GM18868 (cell line): ENCODE measurements around the gene CBFA2T3.

ENCODE experiments used
- ATAC-seq: cut with Tn5 transposase; IDR thresholded peaks from one replicate; pipeline ENCODE4 v1.9.1; 2021; ENCODE audit warnings: mild to moderate bottlenecking, moderate library complexity; ENCODE audit not compliant: unreplicated experiment

CBFA2T3 gene

DNA sequence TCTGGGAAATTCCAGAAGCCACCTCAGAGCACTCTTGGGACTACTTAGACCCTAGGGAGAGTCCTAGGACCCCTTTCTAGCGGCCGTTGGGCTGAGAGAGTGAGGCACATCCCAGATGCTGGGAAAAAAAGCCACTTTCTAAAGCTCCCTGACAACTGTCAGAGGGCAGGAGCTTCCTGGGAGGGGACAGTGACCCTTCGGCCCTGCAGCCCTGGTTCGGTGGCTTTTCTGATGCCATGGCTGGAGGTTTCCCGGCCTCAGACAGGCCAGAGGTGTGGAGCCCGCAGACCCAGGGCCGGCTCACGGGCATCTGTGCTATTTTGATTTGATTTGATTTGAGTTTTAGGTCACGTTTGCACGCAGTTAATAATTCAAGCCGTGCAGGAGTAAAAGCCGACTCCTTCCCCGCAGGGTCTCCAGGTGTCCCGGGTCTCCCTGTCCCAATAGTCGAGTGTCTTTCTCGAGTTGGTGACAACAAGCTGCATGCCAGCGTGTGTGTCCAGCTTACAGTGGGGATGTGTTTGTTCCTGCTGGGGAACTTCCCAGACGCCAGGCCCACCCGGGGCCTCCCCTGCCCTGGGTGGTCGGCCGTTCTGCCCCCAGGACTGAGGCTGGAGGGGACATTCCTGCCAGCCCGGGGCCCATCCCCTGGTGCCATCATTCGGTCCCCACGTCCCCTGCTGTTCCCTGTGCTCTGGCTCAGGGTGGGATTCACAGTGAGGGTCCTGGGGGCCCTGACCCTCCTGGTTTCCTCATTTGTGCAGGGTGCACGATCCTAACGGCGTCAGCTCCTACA is 1.0 kb upstream of the CBFA2T3 start:
- no peak for ATAC-seq

DNA sequence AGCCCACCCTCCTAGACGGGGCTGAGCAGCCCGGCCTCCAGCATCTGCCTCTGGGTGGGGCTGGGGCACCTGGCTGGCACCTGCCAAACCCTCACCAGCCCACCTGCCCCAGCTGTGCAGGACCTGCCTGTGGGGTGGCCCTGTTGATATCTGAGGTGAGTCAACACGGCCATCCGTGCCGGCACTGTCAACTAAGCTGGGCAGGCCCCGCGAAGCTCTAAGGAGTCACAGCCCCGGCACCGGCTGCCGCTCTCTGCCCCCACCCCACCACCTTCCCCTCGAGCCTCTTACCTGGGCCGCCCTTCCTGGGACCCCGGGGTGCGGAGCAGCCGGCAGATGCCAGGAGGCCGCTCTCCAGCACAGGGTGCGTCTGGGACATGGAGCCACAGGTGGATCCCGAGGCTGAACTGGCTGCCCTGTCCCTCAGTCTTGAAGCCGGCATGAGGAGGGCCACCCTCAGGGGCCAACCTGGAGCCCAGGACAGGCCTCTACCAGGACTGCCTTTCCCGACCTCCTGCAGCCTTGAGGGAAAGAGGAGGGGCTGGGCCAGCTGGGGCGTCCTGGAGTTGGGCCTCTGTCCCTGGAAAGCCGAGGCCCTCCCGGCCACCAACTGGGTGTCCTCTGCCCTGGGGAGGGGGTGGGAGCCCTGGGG is 515 bp downstream of the CBFA2T3 start:
- no peak for ATAC-seq

DNA sequence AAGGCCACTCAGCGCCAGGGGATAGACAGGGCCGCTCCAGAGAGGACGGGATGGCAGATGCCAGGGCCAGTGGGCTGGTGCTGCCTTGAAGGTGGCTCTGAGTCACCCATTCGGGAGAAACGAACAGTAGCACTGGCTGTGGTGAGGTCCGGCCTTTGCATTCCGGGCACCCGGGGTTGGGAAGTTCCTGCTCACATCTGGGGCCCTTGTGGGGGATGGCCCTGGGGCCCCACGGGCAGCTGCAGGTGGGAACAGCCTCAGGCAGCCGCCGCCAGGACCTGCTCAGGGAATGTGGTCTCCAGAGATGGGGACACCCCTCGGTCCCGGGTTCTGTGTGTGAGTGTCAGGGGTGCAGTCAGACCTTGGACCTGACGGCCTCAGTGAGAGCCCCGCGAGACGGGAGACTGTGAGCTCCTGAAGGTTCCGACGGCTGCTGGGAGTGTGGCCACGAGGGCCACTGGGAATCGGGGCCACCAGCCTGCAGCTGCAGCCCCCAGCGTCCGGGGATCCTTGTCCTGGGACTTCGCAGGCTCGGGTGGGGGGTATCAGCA is 1.4 kb downstream of the CBFA2T3 start:
- ATAC-seq, result no peak

DNA sequence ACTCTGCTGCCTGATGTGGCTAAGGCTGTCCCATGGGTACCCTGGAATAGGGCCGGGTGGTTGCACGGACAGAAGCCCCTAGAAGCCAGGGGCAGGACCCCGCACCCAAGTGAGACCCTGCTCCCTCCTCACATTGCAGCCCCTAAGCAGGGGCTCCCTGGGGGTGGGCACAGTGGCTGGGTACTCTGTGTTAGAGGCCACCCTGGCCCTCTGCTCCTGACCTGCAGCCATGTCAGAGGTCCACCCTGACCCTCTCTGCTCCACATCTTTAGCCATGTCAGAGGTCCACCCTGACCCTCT is 2.1 kb downstream of the CBFA2T3 start:
- no peak for ATAC-seq

DNA sequence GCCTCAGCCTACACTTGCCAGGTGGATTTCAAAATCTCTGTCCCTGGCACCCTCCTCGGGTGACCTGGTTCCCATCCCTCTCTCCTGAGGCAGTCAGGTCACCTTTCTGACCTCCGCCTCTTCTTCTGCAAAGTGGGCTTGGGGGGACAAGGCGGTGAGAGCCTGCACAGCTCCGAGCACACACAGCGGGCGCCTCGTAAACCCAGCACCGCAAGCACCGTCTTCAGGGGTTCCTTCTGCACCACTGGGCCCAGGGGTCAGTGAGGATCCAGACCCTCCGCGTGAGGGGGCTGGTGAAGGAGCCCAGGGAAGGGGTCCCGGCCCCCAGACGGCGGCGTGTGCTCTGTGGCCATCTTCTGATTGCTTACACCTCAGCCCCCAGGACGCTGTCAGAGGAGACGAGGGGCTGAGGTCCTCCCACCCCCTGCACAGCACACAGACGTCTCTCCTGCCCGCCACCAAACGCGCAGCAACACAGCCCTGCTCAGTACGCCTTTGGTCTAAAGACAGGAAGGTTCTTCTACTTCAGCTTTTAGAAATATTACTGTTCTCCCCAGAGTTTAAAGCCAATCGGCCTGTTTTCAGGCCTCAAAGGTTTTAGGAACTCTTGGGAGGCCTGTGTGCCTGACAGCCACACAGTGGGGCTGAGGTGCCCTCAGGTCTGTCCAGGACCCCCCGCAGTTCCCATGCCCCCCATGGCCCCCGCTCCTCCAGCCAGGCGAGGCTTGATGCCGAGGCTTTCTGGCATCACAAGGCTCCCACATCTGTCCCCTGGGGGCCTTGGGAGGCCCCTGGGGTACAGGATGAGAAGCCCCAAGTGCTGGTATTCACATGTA is 2.7 kb downstream of the CBFA2T3 start:
- ATAC-seq, result no peak

DNA sequence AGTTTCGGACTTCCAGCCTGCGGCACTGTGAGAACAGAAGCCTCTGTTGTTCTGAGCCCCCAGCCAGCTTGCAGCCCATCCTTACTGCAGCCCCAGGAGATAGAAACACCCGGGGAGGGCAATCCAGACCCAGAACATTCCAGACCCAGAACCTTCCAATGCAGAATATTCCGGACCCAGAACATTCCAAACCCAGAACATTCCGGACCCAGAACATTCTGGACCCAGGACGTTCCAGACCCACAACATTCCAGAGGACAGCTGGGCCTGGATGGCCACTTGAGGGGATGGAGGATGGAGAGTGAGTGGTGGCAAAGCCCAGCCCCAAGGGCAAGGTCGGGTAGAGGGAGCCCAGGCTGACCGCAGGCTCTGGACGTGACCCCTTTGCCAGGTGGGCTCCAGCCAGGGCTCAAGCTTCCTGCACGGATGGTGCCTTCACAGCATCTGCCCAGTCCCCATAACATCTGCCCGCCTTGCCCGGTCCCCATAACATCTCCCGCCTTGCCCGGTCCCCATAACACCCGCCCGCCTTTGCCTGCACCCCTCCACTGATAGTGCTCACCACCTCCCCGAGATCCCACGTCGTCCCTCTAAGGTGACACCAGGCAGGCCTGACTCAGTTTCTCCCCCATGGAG is 3.5 kb downstream of the CBFA2T3 start:
- ATAC-seq, result no peak

DNA sequence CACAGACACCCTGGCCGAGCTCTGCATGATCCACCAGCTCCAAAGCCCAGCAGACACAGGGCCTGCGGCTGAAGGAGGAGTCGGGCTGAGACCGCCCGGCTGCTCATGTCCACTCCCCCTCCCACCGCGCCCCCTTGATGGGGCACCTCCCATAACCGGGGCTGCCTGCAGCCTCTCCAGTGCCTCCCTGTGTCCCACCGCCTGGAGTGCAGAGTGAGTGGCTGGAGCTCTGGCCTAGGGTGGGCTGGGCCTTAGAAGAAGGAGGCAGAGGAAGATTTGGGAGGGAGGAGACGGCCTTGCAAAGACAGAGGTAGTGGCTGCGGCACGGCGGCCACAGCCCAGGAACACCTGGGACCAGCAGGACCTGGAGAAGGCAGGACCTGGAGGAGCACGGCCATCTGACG is 4.0 kb downstream of the CBFA2T3 start:
- no peak for ATAC-seq

DNA sequence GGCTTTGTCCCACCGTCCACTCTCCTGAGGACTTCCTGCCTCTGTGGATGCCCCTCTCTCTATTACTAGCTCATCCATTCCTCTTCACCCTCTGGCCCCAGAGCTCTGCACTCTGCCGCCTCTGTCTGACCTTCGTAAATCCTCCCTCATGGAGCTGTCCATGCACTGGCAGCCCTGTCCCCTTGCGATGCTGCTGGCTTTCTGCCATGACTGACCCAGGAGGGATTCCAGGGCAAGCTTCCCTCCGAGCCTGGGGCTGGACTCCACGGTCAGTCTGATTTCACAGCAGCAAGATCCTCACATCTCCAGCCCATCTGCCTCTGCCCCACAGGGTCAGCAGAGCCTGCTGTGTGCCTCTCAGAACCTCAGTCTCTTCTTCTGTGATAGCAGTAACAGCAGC is 4.7 kb downstream of the CBFA2T3 start:
- no peak for ATAC-seq

DNA sequence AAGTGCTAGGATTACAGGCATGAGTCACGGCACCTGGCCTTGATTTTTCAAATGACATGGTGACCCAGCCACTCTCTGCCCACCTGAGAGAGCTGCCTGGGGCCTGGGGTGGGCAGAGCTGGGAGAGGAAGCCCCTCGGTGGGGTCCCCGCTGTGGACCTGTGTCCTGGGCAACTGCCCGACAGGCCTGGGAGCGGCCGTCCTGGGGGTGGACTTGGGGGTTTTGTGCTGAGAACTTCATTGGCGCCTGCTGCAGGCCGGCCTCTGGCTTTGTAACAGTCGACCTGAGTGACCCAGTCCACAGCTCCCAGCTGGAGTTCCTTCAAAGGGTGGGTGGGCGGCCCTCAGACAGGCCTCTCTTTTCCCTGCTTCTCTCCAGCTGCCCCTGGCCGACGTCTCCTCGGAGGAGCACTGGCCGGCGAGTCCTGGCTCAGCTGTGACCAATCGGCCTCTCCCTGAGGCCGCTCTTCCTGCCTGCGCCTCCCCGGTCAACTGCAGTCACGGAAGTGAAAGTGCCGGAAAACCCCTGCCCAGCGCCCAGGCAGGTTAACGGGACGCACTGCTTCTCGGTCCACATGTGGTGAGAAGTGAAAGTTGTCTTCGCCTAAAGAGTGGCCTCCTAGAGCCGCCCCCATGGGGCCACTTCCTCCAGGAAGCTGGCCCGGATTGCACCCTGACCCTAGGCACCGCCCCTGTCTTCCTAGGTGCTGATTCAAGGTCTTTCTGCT is 5.5 kb downstream of the CBFA2T3 start:
- ATAC-seq, result peak; percentile 28

DNA sequence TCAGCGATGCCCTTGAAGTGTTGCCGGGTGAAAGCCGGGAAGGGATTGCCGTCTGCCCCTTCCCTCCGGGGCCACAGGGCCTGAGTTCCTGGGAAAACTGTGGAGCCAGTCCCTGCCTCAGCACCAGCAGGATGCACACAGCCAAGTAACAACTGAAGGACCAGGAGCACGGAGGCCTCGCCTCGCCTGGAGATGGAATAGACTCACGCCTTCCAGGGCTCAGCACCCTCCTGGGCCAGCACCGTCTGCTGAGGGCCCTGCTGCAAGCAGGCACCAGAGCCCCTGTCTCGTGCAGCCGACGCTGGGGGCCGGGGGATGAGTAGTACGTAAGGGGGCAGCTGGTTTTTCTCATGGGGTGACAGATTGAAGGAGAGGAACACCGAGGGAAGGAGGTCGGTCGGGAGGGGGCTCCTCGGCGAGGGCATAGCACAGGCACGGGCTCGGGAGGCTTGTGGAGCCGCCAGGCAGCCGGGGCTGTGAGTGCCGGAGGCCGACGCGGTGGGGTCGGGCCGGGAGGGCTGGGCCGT is 6.4 kb downstream of the CBFA2T3 start:
- ATAC-seq, result no peak

DNA sequence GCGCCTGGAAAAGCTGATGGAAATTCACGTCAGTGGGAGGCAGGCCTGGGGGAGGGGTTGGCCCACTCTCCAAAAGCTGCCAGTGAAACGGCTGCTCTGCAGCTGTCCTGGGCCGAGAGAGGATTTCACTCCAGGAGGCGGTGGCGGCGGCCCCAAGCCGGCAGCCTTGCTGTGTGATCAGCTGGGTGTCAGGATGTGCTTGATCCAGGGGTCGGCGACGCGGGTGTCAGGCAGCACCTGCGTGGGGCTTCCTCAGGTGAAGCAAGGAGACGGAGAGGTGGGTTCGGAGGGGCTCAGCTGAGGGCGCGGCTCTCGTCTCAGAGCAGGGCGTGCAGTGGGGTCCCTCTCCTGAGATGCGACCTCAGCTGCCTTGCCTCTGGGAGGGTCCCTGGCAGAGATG is 7.0 kb downstream of the CBFA2T3 start:
- ATAC-seq, result no peak

DNA sequence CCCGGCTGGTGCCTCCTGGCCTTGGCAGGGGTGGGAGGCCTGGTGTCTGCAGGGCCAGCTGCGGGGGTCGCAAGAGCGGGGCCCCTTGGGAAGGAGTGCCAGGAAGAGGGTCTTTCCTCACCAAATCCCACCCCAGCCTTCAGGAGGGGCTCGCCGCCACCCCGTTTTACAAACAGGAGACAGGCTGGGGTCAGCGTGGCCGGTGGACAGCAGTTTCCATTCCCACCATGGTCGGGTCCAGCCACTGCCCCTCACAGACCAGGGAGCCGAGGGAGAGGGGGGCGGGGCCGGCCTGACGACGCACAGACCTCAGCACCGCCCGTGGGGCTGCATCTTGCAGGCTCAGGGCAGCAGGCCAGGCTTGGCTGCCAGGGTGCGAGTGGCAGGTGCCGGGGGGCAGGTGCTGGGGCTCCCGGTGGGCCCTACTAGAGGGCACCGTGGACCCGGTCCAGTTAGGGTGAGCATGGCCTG is 7.6 kb downstream of the CBFA2T3 start:
- no peak for ATAC-seq

DNA sequence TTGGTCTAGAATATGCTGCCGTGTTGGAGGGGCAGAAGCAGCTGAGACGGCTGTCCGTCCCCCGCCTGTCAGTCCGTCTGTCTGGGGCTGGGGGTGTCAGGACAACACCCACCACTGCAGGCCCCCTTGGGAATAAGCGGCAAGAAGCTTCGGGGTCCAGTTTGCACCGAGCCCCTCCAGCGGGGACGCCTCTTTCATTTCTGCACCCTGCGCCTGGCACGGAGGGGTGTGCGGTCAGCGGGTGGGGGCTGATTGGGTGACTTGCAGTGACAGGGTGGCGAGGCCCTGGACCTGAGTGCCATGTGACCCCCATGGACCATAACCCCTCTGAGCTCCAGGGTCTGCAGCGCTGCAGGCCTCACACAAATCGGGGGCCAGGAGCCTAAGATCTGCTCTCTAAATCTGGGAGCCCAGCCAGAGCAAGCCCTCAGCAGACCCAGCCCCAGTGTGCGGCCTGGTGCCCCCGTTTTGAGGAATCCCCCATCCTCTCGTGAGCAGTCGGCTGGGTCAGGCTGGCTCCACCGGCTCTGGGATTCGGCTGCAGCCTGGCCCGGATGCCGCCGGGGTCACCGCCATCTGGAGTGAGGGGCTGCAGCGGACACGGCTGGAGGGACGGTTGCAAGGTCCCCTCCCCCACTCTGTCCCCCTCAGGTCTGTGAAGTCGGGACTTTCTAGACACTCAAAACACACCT is 8.3 kb downstream of the CBFA2T3 start:
- no peak for ATAC-seq

DNA sequence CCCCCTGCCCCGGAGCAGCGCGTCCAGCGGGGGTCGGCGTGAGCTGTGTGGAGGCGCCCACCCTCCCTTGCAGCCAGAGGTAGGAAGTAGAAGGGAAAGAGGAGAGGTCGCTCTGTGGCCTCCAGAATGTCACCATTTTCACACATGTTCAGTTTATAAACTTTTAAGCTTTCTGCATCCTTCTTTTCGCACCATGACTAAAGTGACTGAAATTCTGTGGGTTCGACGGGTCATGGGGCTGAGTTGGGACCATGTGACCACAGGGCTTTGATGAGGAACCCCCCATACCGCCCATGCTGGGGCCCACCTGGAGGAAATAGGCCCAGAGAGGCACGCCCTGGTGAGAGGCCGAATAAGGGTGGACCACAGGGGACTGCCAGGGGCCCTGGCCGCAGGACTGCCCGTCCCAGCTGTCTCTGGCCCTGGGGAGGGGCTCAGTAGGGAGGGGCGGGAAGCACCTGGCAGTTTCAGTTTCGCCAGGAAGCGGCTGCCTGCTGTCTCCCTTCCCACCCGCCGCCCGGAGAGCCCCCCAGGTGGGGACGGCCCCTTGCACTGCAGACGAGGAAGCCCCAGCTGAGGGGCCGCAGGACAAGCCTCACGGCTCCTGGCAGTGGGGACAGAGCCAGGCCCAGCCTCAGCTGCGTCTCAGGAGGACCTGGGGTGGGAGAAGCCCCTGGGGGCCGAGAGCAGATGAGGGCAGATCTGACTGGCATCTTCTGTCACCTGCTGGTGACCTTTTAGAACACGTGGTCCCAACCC is 9.0 kb downstream of the CBFA2T3 start:
- ATAC-seq, result peak; percentile 57

DNA sequence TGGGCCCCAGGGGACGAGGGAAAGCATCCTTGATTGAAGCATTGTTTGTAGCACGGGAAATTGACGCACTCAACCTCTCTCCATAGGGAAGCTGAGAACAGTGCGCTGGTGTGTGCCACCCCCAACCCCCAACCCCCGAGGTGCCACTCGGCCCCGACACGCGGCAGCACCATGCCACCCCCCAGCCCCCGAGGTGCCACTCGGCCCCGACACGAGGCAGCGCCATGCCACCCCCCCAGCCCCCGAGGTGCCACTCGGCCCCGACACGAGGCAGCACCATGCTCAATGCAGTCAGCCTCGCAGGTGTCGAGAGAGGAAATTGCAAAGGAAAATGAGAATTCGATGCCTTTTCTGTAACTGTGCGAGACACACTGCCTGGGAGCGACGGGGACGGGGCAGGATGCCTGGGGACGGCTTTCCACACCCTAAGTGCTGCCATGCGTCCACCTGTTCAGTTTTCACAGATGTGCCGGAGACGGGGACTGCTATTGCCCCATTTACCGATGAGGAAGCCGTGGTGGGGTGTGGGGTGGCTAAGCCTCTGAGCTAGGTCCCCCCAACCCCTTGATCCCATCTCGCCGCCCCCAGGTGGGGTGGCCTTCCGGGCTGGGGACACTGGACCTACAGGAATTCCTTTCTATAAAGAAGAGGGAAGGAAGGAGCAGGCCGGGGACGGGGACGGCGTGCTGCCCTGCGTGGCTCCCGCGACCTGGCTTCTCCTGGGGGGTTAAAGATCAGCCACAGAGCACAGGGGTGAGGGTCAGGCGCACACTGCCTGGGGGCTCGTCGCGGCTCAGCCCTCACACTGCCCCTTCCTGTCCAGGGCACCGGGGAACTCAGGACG is 9.8 kb downstream of the CBFA2T3 start:
- no peak for ATAC-seq

DNA sequence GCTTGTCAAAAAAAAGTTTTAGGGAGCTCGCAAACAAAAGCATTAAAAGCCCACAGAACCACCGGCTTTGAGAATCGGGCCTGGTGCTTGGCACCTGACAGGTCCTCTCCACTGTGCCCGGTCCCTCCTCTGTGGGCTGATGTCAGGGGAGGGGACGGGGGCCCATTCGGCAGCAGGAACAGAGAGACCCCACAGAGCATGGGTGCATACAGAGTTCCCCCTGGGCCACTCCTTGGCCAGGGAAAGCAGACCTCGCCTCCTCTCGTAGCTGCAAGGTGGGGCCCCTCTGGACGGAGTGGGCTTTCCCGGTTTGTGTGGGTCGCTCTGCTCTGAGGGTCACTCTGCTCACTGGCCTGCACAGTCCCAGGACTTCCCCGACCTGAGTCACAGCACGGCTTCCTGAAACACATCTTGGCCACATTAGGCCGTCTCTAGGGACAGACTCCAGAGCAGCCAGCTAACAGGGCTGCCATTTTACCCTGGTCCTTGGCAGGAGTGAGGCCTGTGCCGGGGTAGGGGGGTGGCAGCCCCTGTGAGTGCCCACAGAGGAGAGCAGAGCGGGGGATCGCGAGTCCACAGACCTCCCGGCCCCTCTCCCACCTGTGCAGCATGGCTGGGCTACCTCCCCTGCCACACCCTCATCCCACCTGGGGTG is 11.1 kb downstream of the CBFA2T3 start:
- no peak for ATAC-seq

DNA sequence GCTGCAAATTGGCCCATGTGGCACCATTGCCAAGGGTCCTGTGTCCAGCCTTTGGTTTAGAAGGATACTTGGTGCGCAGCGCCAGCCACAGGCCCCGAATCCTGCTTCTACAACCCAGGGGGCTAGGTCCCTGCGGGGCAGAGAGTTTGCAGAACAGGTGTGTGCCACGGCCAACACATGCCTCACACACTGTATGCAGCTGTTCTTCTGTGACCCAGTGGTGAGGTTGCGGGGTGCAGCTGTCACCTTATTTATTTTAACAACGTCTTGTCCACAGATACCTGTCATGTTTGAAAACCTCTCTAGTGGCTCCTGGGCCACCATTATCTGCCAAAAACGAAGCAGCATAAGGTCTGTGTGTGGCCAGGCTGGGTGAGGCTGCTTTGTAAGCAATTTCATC is 11.6 kb downstream of the CBFA2T3 start:
- ATAC-seq, result no peak
